Gastrocnemius medialis (tissue), 4 donors: ENCODE data around the gene TCF12. TPM values are rescaled to one million over a fixed set of nuclear protein-coding genes. Genes with fewer than 3 reads are reported as not detected.

ENCODE experiments used
- ATAC-seq, 2 donors: fragments of 150-250 bp; one replicate each; pipeline ENCODE4 v1.9.1; 2016
- DNase-seq, 2 donors: peaks; one replicate each; pipeline ENCODE4 v3.0.0-alpha.2; 2019
- H3K27ac ChIP-seq, 4 donors: fragments of 200-600 bp; sonication (generic); 1 replicate in 1 of 4; 2 replicates in 3 of 4; pipeline ENCODE4 v1.5.1; 2016 to 2018; ENCODE audit warnings: mild to moderate bottlenecking in 2 of 4, moderate library complexity in 1 of 4
- H3K27me3 ChIP-seq, 3 donors: fragments of 200-600 bp; sonication (generic) in 2 of 3; 1 replicate in 1 of 3; 2 replicates in 2 of 3; pipeline versions ENCODE4 v1.5.1 to v1.6.0; 2016 to 2019; ENCODE audit warnings: mild to moderate bottlenecking in 1 of 3, moderate library complexity in 1 of 3
- H3K36me3 ChIP-seq, 2 donors: fragments of 200-600 bp; sonication (generic) in 1 of 2; one replicate each; pipeline ENCODE4 v1.5.1; 2017 to 2018
- H3K4me1 ChIP-seq, 2 donors: fragments of 200-600 bp; sonication (generic) in 1 of 2; one replicate each; pipeline ENCODE4 v1.5.1; 2016 to 2017; ENCODE audit warnings: mild to moderate bottlenecking in 2 of 2
- H3K4me3 ChIP-seq, 4 donors: fragments of 200-600 bp; sonication (generic) in 3 of 4; 1 replicate in 1 of 4; 2 replicates in 3 of 4; pipeline ENCODE4 v1.5.1; 2016 to 2019; ENCODE audit warnings: mild to moderate bottlenecking in 2 of 4
- H3K9me3 ChIP-seq, 3 donors: fragments of 200-600 bp; sonication (generic) in 2 of 3; 1 replicate in 1 of 3; 2 replicates in 2 of 3; pipeline ENCODE4 v1.5.1; 2016 to 2019
- POLR2A ChIP-seq, 2 donors: fragments of 450-650 bp; IDR thresholded peaks; one replicate each; pipeline ENCODE4 v1.6.1; 2017; ENCODE audit warnings: antibody characterized with exemption in 2 of 2, mild to moderate bottlenecking in 2 of 2, moderate library complexity in 2 of 2
- in situ Hi-C, 4 donors: fragments of 200-750 bp; cut with MboI; loops; one replicate each; pipeline versions ENCODE4 v1.15.0 to v1.8.0; 2017; ENCODE audit warnings: low sequenced_read_pairs in 4 of 4
- intact Hi-C: fragments of 100-400 bp; cut with DNase I; formaldehyde crosslinking; loops from one replicate; pipeline ENCODE4 v1.15.1; 2023; ENCODE audit warnings: low total_unique reads
- total RNA-seq, 4 donors: library from RNA; depleted of rRNA; stranded (reverse); fragments of >200 nt; gene quantifications; one replicate each; pipeline versions ENCODE4 v1.1.0 to v1.2.3, GENCODE V29; 2016
- TF ChIP-seq, protein P1 (sequence below), 5 experiments: fragments of 450-650 bp in 3 of 5; fragments of 200-600 bp in 2 of 5; sonication (generic) in 2 of 5; IDR thresholded peaks in 4 of 5; conservative IDR thresholded peaks in 1 of 5; 1 replicate in 4 of 5; 2 replicates in 1 of 5; pipeline ENCODE4 v1.5.1; 2016 to 2019; ENCODE audit warnings: antibody characterized with exemption in 5 of 5, mild to moderate bottlenecking in 3 of 5, moderate library complexity in 3 of 5

TCF12 gene
- total RNA-seq, 4 donors from 2014 or later, result 34.9 to 63.0 (median 51.4) TPM

DNA sequence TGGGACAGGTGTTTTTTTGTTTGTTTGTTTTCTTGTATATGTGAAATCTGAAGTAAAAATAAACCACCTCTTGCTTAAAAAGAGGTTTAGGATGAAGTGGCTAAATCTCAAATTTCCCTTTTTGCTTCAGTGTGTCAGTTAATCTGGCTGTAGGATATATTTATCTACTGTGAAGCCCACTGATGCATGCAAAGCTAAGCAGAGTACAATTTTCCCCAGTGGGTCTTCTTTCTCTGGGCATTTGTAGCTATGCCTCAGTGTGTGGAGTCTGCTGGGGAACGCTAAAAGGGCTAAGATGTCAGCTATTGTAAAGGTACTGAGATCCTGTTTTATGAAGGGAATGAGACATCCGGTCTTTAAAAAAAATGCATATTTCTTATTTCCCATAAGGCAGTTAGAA lies 190.6 kb downstream of the TCF12 start:
- no peaks in the 10 kb centered on the region for H3K36me3 ChIP-seq
- H3K27me3 ChIP-seq, result no peaks in the 10 kb centered on the region
- intact Hi-C loops, result no loop called here
- H3K27ac ChIP-seq, result no peak overlapping the region
- no peak for DNase-seq
- no peak for TF ChIP-seq POLR2A (IDR thresholded peaks at IDR 0.05)
- TF ChIP-seq, protein P1, sequence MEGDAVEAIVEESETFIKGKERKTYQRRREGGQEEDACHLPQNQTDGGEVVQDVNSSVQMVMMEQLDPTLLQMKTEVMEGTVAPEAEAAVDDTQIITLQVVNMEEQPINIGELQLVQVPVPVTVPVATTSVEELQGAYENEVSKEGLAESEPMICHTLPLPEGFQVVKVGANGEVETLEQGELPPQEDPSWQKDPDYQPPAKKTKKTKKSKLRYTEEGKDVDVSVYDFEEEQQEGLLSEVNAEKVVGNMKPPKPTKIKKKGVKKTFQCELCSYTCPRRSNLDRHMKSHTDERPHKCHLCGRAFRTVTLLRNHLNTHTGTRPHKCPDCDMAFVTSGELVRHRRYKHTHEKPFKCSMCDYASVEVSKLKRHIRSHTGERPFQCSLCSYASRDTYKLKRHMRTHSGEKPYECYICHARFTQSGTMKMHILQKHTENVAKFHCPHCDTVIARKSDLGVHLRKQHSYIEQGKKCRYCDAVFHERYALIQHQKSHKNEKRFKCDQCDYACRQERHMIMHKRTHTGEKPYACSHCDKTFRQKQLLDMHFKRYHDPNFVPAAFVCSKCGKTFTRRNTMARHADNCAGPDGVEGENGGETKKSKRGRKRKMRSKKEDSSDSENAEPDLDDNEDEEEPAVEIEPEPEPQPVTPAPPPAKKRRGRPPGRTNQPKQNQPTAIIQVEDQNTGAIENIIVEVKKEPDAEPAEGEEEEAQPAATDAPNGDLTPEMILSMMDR (IDR thresholded peaks at IDR 0.05 in 4 of 5, conservative IDR thresholded peaks at IDR 0.05 in 1 of 5), result no peak
- ATAC-seq, result no peak
- H3K9me3 ChIP-seq, result no peaks in the 10 kb centered on the region
- in situ Hi-C loops, result no loop called here
- peaks cover 17 to 30% of the 10 kb centered on the region in 2 donors for H3K4me1 ChIP-seq
- H3K4me3 ChIP-seq, result no peak overlapping the region

DNA sequence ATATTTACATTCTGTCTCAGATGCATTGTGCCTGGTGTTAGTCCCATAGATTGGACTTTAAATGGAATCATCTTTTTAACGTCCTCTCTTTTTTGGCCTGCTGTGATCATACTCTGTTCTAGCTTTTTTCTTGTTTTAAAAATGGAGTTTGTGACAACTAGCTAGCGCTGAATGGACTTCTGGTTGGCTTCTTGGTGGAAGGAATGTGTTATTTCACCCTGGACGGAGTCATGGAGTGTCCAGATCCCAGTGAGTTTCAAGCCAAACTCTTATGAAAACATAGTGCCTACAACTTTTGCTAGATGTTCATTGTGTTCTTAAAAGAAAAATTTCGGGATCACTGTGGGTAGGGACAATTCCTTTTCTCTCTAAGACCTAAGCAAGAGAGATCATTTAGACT lies 192.6 kb downstream of the TCF12 start:
- ATAC-seq (no peak), DNase-seq (no peak)
- Histone ChIP-seq H3K4me3 (no peak overlapping the region), H3K27ac (no peak overlapping the region), H3K9me3 (no peaks in the 10 kb centered on the region), H3K27me3 (no peaks in the 10 kb centered on the region), H3K4me1 (peaks cover 17 to 34% of the 10 kb centered on the region in 2 donors), H3K36me3 (no peaks in the 10 kb centered on the region)
- intact Hi-C loops (no loop called here), in situ Hi-C loops (no loop called here)
- TF ChIP-seq, protein P1 (IDR thresholded peaks at IDR 0.05 in 4 of 5, conservative IDR thresholded peaks at IDR 0.05 in 1 of 5), result peak in 2 of 5 experiments; percentile 23 to 24
- no peak for TF ChIP-seq POLR2A (IDR thresholded peaks at IDR 0.05)

GRCh38 chr15:57112178-57112577 lies 193.7 kb downstream of the TCF12 start:
- Histone ChIP-seq H3K27ac (peak overlapping the region; percentile 35 to 61 (median 46)), H3K27me3 (no peaks in the 10 kb centered on the region), H3K36me3 (no peaks in the 10 kb centered on the region), H3K4me1 (peaks cover 17 to 37% of the 10 kb centered on the region in 2 donors), H3K9me3 (no peaks in the 10 kb centered on the region), H3K4me3 (no peak overlapping the region)
- in situ Hi-C loops, result no loop called here
- intact Hi-C loops, result no loop called here
- no peak for TF ChIP-seq POLR2A (IDR thresholded peaks at IDR 0.05)
- TF ChIP-seq, protein P1 (IDR thresholded peaks at IDR 0.05 in 4 of 5, conservative IDR thresholded peaks at IDR 0.05 in 1 of 5), result no peak
- ATAC-seq, result peak; percentile 95 to 99
- peak; percentile 32 to 65 for DNase-seq

DNA sequence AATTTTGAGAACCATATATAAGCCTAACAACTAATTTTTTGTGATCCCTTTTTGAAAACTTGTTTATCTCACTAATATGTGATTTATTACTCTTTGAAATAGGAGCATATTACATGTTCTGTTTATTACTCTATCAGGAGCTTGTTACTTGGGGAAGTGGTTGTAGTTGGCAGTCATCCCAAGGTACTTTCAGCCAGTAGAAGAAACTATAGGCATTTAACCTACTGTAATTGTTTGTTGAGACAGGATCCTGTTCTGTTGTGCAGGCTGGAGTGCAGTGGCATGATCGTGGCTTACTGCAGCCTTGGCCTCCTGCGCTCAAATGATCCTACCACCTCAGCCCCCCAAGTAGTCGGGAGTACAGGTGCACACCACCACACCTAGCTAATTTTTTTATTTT lies 195.6 kb downstream of the TCF12 start:
- ATAC-seq, result no peak

More for the DNA sequence above, 195.6 kb downstream of the TCF12 start:
- no peak for TF ChIP-seq POLR2A (IDR thresholded peaks at IDR 0.05)
- TF ChIP-seq, protein P1 (IDR thresholded peaks at IDR 0.05 in 4 of 5, conservative IDR thresholded peaks at IDR 0.05 in 1 of 5), result no peak
- intact Hi-C loops, result no loop called here
- DNase-seq, result no peak
- Histone ChIP-seq H3K36me3 (no peaks in the 10 kb centered on the region), H3K9me3 (no peaks in the 10 kb centered on the region), H3K27me3 (no peaks in the 10 kb centered on the region), H3K4me3 (no peak overlapping the region), H3K4me1 (peaks cover 25 to 49% of the 10 kb centered on the region in 2 donors), H3K27ac (no peak overlapping the region)
- in situ Hi-C loops, result no loop called here
